SW480 (cell line): Measurements from ENCODE around the gene NPB.

Experiments
- DNase-seq: peaks from one replicate; pipeline ENCODE4 v3.0.0-alpha.2; 2016; ENCODE audit warnings: low spot score

The NPB gene

GRCh38 chr17:81869221-81870130 is 32.6 kb upstream of the NPB start:
- peak; percentile 43 for DNase-seq

GRCh38 chr17:81870131-81870980 is 31.7 kb upstream of the NPB start:
- peak; percentile 59 for DNase-seq

GRCh38 chr17:81870981-81871386 is 31.1 kb upstream of the NPB start, which contains the start of gene ARHGDIA:
Gene ARHGDIA (minus strand): TSS chr17:81871337. CDS start chr17:81869930, 1,407 bp downstream.
- DNase-seq = no peak

GRCh38 chr17:81871387-81872230 is 30.4 kb upstream of the NPB start:
- DNase-seq = peak; percentile 84

GRCh38 chr17:81877569-81877968 is 24.5 kb upstream of the NPB start:
- DNase-seq = no peak

- DNase-seq = no peak
Measured at GRCh38 chr17:81878294-81878693, 23.7 kb upstream of the NPB start.

- DNase-seq = no peak
Measured at GRCh38 chr17:81879121-81879520, 22.9 kb upstream of the NPB start.

- no peak for DNase-seq
Measured at GRCh38 chr17:81884520-81884919, 17.5 kb upstream of the NPB start.

- DNase-seq = no peak
Measured at GRCh38 chr17:81884968-81885367, 17.1 kb upstream of the NPB start.

- DNase-seq = no peak
Measured at GRCh38 chr17:81885454-81885853, 16.6 kb upstream of the NPB start.

GRCh38 chr17:81885869-81886548 is 16.0 kb upstream of the NPB start:
- no peak for DNase-seq

- no peak for DNase-seq
Measured at GRCh38 chr17:81888105-81888987, 13.7 kb upstream of the NPB start.

- DNase-seq = no peak
Measured at GRCh38 chr17:81888988-81889595, 12.9 kb upstream of the NPB start.

- DNase-seq = no peak
Measured at GRCh38 chr17:81889602-81890001, 12.4 kb upstream of the NPB start.

- no peak for DNase-seq
Measured at GRCh38 chr17:81890447-81891302, 11.4 kb upstream of the NPB start.

GRCh38 chr17:81891303-81891552 is 10.8 kb upstream of the NPB start:
- no peak for DNase-seq

GRCh38 chr17:81895400-81895799 is 6.6 kb upstream of the NPB start:
- DNase-seq = no peak

- no peak for DNase-seq
Measured at GRCh38 chr17:81898029-81898866, 3.8 kb upstream of the NPB start.
